MCF 10A (cell line): ENCODE measurements around the gene LAMTOR4. TPM values are rescaled to one million over a fixed set of nuclear protein-coding genes. Genes with fewer than 3 reads are reported as not detected.

Experiments used
- BruUV-seq: library from RNA; stranded (reverse); fragments of 400-500 nt; replicated peaks from 2 replicates; lab custom pipeline; 2021; lab: Mats Ljungman, UMichigan
- CTCF ChIA-PET: fragments of 300-600 bp; sonication (Branson Sonifier 250); formaldehyde crosslinking; extraction: SDS; loops from one replicate; lab custom pipeline; 2021; ENCODE audit warnings: antibody characterized with exemption, inconsistent platforms; lab: Yijun Ruan, JAX
- POLR2A ChIA-PET: fragments of 300-600, 350-650 bp; sonication (Branson Sonifier 250); formaldehyde crosslinking; extraction: SDS; loops from one replicate; lab custom pipeline; 2020; ENCODE audit warnings: antibody characterized with exemption, inconsistent platforms; lab: Yijun Ruan, JAX
- DNase-seq: peaks from one replicate; pipeline ENCODE4 v3.0.0-alpha.2; 2018; ENCODE audit not compliant: unreplicated experiment
- H3K27ac Mint-ChIP-seq: one replicate; pipeline ENCODE4 v1.8.0; 2022; ENCODE audit warnings: mild to moderate bottlenecking, low read depth, mixed read lengths; ENCODE audit not compliant: unreplicated experiment
- H3K27me3 Mint-ChIP-seq: one replicate; pipeline ENCODE4 v1.8.0; 2022; ENCODE audit warnings: mixed read lengths; ENCODE audit not compliant: insufficient read depth, unreplicated experiment
- H3K36me3 Mint-ChIP-seq: one replicate; pipeline ENCODE4 v1.8.0; 2022; ENCODE audit warnings: mild to moderate bottlenecking, moderate library complexity, mixed read lengths; ENCODE audit not compliant: insufficient read depth, unreplicated experiment
- H3K4me1 Mint-ChIP-seq: one replicate; pipeline ENCODE4 v1.8.0; 2022; ENCODE audit warnings: mixed read lengths; ENCODE audit not compliant: insufficient read depth, unreplicated experiment
- H3K4me3 Mint-ChIP-seq: one replicate; pipeline ENCODE4 v1.8.0; 2022; ENCODE audit warnings: mild to moderate bottlenecking, moderate library complexity, mixed read lengths; ENCODE audit not compliant: unreplicated experiment
- H3K9me3 Mint-ChIP-seq: one replicate; pipeline ENCODE4 v1.8.0; 2022; ENCODE audit warnings: mixed read lengths; ENCODE audit not compliant: unreplicated experiment
- intact Hi-C: fragments of 100-400 bp; cut with micrococcal nuclease; formaldehyde crosslinking; loops from 2 replicates; pipeline ENCODE4 v1.14.1; 2022
- total RNA-seq: library from RNA; stranded (reverse); gene quantifications from 2 replicates; pipeline ENCODE4 v1.2.3, GENCODE V29; 2022
- TF ChIP-seq, protein P1 (sequence below): fragments of 200-600 bp; IDR thresholded peaks from one replicate; pipeline ENCODE4 v1.8.0; 2022; ENCODE audit warnings: antibody characterized with exemption, mild to moderate bottlenecking; ENCODE audit not compliant: unreplicated experiment

LAMTOR4 gene
- total RNA-seq, 1 experiment from 2014 or later, result 76.6 TPM

DNA sequence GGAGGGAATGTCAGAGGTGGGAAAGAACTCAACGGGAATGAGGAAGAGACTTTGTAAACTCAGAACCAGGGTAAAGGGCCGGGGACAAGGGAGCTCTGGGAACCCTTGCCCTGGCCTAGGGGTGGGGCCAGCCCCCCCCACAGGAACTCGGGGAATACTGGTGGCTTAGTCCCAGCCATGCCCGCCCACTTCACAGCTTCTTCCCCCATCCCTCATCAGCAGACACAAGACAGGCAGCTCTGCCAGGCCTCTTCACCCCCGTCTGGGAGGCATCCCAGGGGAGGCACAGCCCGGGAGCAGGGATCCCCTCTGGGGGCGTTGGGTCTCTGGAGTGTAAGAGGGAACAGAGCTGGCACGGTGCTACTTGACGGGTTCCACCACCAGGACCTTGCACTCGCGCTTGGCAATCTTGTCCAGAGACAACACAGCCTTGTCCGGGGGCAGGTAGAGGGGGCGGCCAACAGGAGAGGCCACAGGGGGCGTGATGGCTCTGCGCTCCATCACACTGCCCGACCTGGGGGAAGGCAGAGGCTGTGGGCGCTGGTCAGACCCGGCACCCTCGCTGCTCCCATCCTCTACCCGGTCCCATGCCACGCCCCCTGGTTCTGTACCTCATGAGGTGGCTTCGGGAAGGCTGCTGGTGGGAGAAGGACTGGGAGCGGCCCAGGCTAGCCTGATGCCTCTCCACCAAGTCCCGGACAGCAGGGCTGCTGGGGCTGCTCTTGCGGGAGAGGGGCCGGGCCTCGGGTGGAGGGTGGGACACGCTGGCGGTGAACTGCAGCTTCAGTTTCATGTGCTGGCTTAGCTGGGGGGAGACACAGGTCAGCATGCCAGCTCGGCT is 6.2 kb downstream of the LAMTOR4 start:
- no peak overlapping the region for H3K27ac Mint-ChIP-seq
- H3K9me3 Mint-ChIP-seq, result no peaks in the 10 kb centered on the region
- no peak overlapping the region for H3K4me3 Mint-ChIP-seq
- ChIA-PET POLR2A (no interaction called here), CTCF (interaction anchor here (1.0 to 1.6 kb wide), 2 partner anchors 24 to 72 kb away, joined by 3 to 5 read pairs; no protein-coding TSS in a partner anchor)
- BruUV-seq, result no TSS peak
- no peaks in the 10 kb centered on the region for H3K27me3 Mint-ChIP-seq
- TF ChIP-seq, protein P1, sequence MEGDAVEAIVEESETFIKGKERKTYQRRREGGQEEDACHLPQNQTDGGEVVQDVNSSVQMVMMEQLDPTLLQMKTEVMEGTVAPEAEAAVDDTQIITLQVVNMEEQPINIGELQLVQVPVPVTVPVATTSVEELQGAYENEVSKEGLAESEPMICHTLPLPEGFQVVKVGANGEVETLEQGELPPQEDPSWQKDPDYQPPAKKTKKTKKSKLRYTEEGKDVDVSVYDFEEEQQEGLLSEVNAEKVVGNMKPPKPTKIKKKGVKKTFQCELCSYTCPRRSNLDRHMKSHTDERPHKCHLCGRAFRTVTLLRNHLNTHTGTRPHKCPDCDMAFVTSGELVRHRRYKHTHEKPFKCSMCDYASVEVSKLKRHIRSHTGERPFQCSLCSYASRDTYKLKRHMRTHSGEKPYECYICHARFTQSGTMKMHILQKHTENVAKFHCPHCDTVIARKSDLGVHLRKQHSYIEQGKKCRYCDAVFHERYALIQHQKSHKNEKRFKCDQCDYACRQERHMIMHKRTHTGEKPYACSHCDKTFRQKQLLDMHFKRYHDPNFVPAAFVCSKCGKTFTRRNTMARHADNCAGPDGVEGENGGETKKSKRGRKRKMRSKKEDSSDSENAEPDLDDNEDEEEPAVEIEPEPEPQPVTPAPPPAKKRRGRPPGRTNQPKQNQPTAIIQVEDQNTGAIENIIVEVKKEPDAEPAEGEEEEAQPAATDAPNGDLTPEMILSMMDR, result no peak
- intact Hi-C loops, result no loop called here
- H3K36me3 Mint-ChIP-seq, result peaks cover 49% of the 10 kb centered on the region
- H3K4me1 Mint-ChIP-seq, result peaks cover 26% of the 10 kb centered on the region
- DNase-seq, result no peak

DNA sequence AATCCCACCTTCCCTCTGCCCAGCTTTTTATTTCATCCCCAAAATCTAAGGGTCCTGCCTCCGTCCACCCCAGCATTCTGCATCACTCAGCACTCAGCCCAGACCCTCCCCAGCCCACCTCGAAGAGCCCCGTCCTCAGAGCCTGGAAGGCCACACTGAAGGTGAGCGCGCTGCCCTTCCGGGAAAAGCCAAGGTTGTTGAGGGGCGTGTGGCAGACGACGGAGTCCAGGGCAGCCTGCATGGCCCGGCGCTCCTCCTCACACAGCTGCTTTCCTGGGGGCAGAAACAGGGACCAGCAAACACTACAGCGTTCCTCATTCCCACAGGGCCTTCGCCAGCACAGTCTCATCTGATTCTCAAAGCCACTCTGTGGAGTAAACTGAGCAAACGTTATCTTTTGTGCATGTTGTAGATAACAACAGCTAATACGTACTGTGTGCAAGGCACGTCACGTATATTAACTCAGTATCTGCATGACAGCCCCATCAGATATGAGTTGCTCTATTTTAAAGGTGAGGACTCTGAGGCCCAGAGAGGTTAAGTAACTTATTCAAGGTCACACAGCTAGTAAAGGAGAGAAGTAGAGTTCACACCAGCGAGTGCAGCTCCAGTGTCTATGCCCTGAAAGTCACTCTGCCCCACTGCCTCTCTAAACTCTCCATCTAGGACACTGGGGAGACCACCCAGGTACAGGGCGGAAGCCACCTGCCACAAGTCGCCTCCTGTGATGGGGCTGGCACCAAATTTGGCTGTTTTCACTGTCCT is 7.0 kb downstream of the LAMTOR4 start:
- TF ChIP-seq, protein P1, result no peak
- no TSS peak for BruUV-seq
- peaks cover 19% of the 10 kb centered on the region for H3K4me1 Mint-ChIP-seq
- ChIA-PET POLR2A (interaction anchor here (1.3 kb wide), 1 partner anchor 54 kb away, joined by 4 read pairs; the partner anchor contains the start of genes AP4M1 and MCM7), CTCF (interaction anchor here (0.6 to 1.6 kb wide), 4 partner anchors 23 to 73 kb away, joined by 3 to 5 read pairs (median 3); no protein-coding TSS in a partner anchor)
- intact Hi-C loops, result no loop called here
- peaks cover 40% of the 10 kb centered on the region for H3K36me3 Mint-ChIP-seq
- no peak for DNase-seq
- no peaks in the 10 kb centered on the region for H3K27me3 Mint-ChIP-seq
- no peaks in the 10 kb centered on the region for H3K9me3 Mint-ChIP-seq
- no peak overlapping the region for H3K27ac Mint-ChIP-seq
- H3K4me3 Mint-ChIP-seq, result peak overlapping the region; percentile 12

DNA sequence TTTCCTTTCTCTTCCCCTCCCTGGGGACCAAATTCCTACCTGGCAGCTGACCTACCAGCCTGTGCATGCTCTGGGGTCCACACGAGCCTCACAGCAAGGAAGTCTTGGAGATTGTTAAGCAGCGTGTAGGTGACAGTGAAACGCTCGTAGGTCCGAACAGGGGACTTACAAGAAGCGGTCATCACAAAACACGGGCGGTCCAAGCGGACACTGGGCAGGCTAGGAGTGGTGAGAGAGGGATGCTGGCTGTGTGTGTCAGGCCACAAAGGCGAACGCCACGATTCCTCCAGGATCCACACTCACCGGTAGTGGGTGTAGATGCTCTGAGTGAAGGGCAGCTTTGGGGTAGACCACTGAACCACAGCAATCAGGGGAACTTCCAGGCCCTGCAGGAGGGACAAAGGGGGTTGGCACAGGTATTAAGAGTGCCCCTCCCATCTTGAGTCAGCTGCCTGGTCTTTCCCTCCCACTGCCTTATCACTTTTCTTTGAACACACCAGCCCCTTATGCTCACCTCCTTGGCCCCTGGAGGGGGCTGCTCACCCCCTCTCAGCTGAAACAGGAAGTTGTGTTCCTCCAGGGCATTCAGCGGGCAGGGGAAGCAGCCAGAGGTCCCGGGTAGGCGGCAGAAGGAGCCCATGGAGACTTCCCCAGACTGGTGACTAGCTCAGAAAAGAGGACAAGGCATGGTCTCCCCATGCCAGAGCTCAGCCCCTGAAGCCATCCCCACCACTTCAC is 7.8 kb downstream of the LAMTOR4 start:
- peaks cover 37% of the 10 kb centered on the region for H3K36me3 Mint-ChIP-seq
- no TSS peak for BruUV-seq
- peak overlapping the region; percentile 77 for H3K4me3 Mint-ChIP-seq
- H3K4me1 Mint-ChIP-seq, result peaks cover 19% of the 10 kb centered on the region
- H3K27ac Mint-ChIP-seq, result peak overlapping the region; percentile 46
- CTCF ChIA-PET, result interaction anchor here (0.6 to 1.0 kb wide), 2 partner anchors 24 to 67 kb away, joined by 3 read pairs; no protein-coding TSS in a partner anchor
- H3K9me3 Mint-ChIP-seq, result no peaks in the 10 kb centered on the region
- no peak for DNase-seq
- POLR2A ChIA-PET, result interaction anchor here (1.3 to 5.5 kb wide), 4 partner anchors 8 to 55 kb away, joined by 4 to 58 read pairs (median 7); partner anchors contain the start of genes AP4M1, GPC2, LAMTOR4 and MBLAC1
- TF ChIP-seq, protein P1, result no peak
- H3K27me3 Mint-ChIP-seq, result no peaks in the 10 kb centered on the region
- intact Hi-C loops, result no loop called here
